Mammary epithelial cell (primary cell): Measurements from ENCODE around the gene ESPNL.

Experiments
- CTCF ChIP-seq, 2 donors: IDR thresholded peaks in 1 of 2; conservative IDR thresholded peaks in 1 of 2; 2 replicates each; pipeline ENCODE4 v1.5.1; 2011 to 2012; ENCODE audit warnings: inconsistent platforms in 2 of 2, low read length in 2 of 2, mild to moderate bottlenecking in 2 of 2, control low read depth in 1 of 2, low read depth in 1 of 2; ENCODE audit not compliant: insufficient read depth in 1 of 2; ENCODE audit errors: extremely low read depth in 1 of 2
- EZH2 ChIP-seq: IDR thresholded peaks from 2 replicates; pipeline ENCODE4 v1.6.1; 2012; ENCODE audit warnings: low read length, inconsistent platforms, borderline replicate concordance

GRCh38 chr2:238083919-238084318, 16.2 kb upstream of the ESPNL start:
- TF ChIP-seq CTCF (conservative IDR thresholded peaks at IDR 0.05 in 1 of 2, IDR thresholded peaks at IDR 0.05 in 1 of 2; ENCODE audit: extremely low read depth in 1 of 2, insufficient read depth in 1 of 2, low read depth in 1 of 2, low read length in 2 of 2) (no peak), EZH2 (no peak)
